ENCODE measurements around the gene MEIOC. TPM values are rescaled to one million over a fixed set of nuclear protein-coding genes. Genes with fewer than 3 reads are reported as not detected.

Gene MEIOC
- total RNA-seq = 0.63 and 3.4 TPM in 2 replicates

DNA sequence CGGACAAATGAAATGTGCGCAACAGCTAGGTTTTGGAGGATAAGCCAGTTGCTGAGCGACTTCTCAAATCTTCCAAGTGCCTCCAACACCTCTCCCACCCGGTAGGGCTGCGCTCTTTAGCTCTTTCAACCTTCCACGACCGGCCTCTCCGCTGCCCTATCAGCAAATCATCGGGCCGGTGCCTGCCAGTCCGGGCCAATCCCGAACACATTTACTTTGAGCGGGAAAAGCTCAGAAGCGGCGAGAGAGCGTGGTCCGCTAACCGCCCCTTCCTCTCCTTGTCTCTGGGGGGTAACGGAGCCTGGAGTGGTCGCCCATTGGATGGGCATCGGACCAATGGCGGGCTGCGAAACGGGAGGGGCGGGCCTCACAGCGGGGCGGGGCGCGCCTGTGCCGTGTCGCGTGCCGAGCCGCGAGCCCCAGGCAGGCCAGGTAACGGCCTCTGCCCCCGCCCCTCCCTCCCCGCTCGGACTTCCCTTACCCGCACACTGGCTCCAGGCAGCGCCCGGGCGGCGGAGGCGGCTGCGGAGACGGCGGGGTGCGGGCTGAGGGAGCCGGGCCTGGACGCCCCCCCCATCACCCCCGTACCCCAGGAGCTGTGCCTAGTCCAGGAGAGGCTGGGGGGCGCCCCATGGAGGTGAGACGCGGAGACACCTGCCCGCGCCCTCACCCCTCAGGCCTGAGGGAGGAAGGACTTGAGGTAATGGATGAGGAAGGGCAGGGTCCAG, at the start of gene MEIOC:
Gene MEIOC, plus strand, starts transcription at position 486 of the 728 bp plus-strand sequence. Its CDS starts 146 bp downstream, at position 632.

DNA sequence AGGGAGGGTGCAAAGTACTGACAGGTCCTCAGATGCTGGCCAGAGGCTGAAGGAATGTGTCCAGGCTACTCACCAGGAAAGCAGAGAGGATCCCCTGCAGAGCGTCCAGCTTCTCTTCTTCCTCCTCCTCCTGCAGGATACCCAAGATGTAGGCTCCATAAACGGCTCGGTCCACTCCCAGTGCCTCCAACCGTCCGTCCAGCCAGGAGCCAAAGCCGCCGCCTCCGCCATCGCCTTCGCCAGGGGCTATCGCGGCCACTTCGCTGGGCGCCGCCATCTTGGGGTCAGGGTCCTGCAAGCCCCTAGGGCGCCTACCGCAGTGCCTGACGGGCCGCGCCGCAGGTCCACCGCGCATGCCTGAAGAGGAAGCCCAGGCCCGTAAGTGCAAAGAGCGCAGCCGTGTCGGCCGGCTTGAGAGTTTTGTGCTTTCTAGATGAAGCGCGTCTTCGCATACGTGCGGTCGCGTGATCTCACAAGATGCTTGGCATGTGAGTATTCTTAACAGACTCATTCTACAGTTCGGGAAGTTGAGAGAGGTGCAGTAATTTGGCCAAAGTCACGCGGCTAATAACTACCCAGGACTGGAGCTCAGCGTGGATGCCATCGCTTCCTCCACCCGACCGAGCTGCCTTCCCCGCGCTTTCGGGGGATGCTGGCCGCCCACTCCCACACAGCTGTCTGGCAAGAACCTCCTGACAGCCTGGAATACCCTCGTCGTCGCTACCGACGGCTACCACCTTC, 33.4 kb downstream of the MEIOC start, which contains the start of gene CCDC43:
Gene CCDC43, minus strand, starts transcription at position 300 of the 741 bp plus-strand sequence. Its CDS starts 23 bp downstream, at position 277.

DNA sequence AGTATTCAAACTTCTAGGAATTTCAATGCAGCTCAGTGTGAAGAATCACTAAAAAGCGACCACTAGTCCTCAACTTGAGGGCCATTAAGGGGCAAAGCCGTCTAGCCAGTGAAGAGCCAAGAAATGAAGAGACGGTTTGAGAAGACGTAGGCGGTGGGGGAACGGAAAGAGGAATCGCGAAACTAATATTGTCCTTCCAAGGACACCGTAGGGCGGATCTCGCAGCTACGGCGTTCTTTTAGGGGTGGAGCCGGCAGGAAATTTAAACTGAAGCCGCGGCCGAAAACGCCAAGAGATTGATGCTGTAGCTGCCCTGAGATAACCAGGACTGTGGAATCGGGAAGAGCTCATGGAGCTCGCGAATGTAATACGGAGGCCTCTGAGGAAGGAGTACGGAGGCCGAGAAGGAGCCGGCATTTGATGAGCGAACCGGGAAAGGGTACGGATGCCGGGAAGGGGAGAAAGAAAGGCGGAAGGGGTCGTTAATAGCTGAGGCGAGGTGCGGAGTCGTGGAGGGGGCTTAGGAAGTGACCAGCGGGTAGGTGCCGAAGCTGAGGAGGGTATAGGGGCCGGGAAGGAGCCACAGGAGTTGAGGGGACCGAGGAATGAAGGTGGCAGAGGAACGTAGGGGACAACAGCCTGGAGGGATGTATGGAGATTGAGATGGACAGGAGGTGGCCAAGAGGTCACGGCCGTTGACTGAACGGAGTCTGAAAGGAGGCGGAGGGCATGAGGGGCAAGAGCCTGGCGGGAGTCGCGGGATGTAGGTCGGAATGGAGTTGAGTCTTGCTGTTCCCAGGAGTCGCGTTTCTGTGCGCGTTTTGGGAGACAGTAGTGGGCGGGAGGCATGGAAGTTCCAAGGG, 52.4 kb downstream of the MEIOC start, which contains the start of gene DBF4B:
Gene DBF4B, plus strand, starts transcription at position 265 of the 863 bp plus-strand sequence. Its CDS starts 156 bp downstream, at position 421.

Other genes with a start within 250 kb of the MEIOC start
- 13.0 and 18.6 TPM in 2 replicates for gene GPATCH8, start 153.1 kb upstream of the MEIOC start, total RNA-seq
- gene FZD2, start 99.0 kb upstream of the MEIOC start, total RNA-seq = 24.8 and 50.3 TPM in 2 replicates
- 9.8 and 14.8 TPM in 2 replicates for gene CCDC43, start 33.3 kb downstream of the MEIOC start, total RNA-seq
- 3.0 and 16.0 TPM in 2 replicates for gene DBF4B, start 52.2 kb downstream of the MEIOC start, total RNA-seq
- 0.16 and 0.51 TPM in 2 replicates for gene ADAM11, start 102.5 kb downstream of the MEIOC start, total RNA-seq
- 21.4 and 28.4 TPM in 2 replicates for gene GJC1, start 173.8 kb downstream of the MEIOC start, total RNA-seq
- not detected in 2 replicates for gene HIGD1B, start 191.4 kb downstream of the MEIOC start, total RNA-seq
- 70.1 and 96.8 TPM in 2 replicates for gene EFTUD2, start 243.0 kb downstream of the MEIOC start, total RNA-seq